ENCODE data around the gene SRD5A1.
A peak's percentile ranks its signal among the peaks of the same experiment; 100 is the strongest.

Gene SRD5A1

GRCh38 chr5:6592601-6593000, 40.6 kb upstream of the SRD5A1 start:
- Histone ChIP-seq H3K4me1 (ENCODE audit: control insufficient read depth in 5 of 5, insufficient read depth in 5 of 5, low read length in 5 of 5) (peaks cover 0 to 2% (median 0%) of the 10 kb centered on the region in 5 donors), H3K9ac (ENCODE audit: low read length in 5 of 5) (no peak overlapping the region), H3K9me3 (ENCODE audit: control insufficient read depth in 5 of 5, low read length in 5 of 5) (no peaks in the 10 kb centered on the region)

GRCh38 chr5:6593148-6594016, 39.9 kb upstream of the SRD5A1 start:
- Histone ChIP-seq H3K9me3 (ENCODE audit: control insufficient read depth in 5 of 5, low read length in 5 of 5) (no peaks in the 10 kb centered on the region), H3K4me3 (ENCODE audit: low read depth in 1 of 5, low read length in 5 of 5) (no peak overlapping the region), H3K27ac (ENCODE audit: low read depth, low read length) (no peak overlapping the region), H3K4me1 (ENCODE audit: control insufficient read depth in 5 of 5, insufficient read depth in 5 of 5, low read length in 5 of 5) (peaks cover 0 to 9% (median 3%) of the 10 kb centered on the region in 5 donors), H3K36me3 (ENCODE audit: control insufficient read depth in 5 of 5, insufficient read depth in 5 of 5, low read length in 5 of 5) (peaks cover 0 to 29% (median 14%) of the 10 kb centered on the region in 5 donors), H3K9ac (ENCODE audit: low read length in 5 of 5) (no peak overlapping the region), H3K27me3 (ENCODE audit: control insufficient read depth in 5 of 5, insufficient read depth in 4 of 5, low read length in 5 of 5) (no peaks in the 10 kb centered on the region)

More at GRCh38 chr5:6592601-6593000, 40.6 kb upstream of the SRD5A1 start:
- H3K36me3 ChIP-seq (ENCODE audit: control insufficient read depth in 5 of 5, insufficient read depth in 5 of 5, low read length in 5 of 5): peaks cover 0 to 21% (median 12%) of the 10 kb centered on the region in 5 donors
- H3K27ac ChIP-seq (ENCODE audit: low read depth, low read length): no peak overlapping the region
- no peak overlapping the region for H3K4me3 ChIP-seq (ENCODE audit: low read depth in 1 of 5, low read length in 5 of 5)
- no peaks in the 10 kb centered on the region for H3K27me3 ChIP-seq (ENCODE audit: control insufficient read depth in 5 of 5, insufficient read depth in 4 of 5, low read length in 5 of 5)

- Histone ChIP-seq H3K4me3 (ENCODE audit: low read depth in 1 of 5, low read length in 5 of 5) (no peak overlapping the region), H3K27me3 (ENCODE audit: control insufficient read depth in 5 of 5, insufficient read depth in 4 of 5, low read length in 5 of 5) (no peaks in the 10 kb centered on the region), H3K4me1 (ENCODE audit: control insufficient read depth in 5 of 5, insufficient read depth in 5 of 5, low read length in 5 of 5) (peaks cover 0 to 14% (median 8%) of the 10 kb centered on the region in 5 donors), H3K36me3 (ENCODE audit: control insufficient read depth in 5 of 5, insufficient read depth in 5 of 5, low read length in 5 of 5) (peaks cover 0 to 36% (median 20%) of the 10 kb centered on the region in 5 donors), H3K9me3 (ENCODE audit: control insufficient read depth in 5 of 5, low read length in 5 of 5) (no peaks in the 10 kb centered on the region), H3K27ac (ENCODE audit: low read depth, low read length) (no peak overlapping the region), H3K9ac (ENCODE audit: low read length in 5 of 5) (no peak overlapping the region)
Measured at GRCh38 chr5:6594066-6594465, 39.2 kb upstream of the SRD5A1 start.

- Histone ChIP-seq H3K9ac (ENCODE audit: low read length in 5 of 5) (no peak overlapping the region), H3K27me3 (ENCODE audit: control insufficient read depth in 5 of 5, insufficient read depth in 4 of 5, low read length in 5 of 5) (no peaks in the 10 kb centered on the region)
Measured at GRCh38 chr5:6595405-6595804, 37.8 kb upstream of the SRD5A1 start.

GRCh38 chr5:6596388-6596787, 36.9 kb upstream of the SRD5A1 start:
- peaks cover 0 to 55% (median 41%) of the 10 kb centered on the region in 5 donors for H3K36me3 ChIP-seq (ENCODE audit: control insufficient read depth in 5 of 5, insufficient read depth in 5 of 5, low read length in 5 of 5)
- H3K4me1 ChIP-seq (ENCODE audit: control insufficient read depth in 5 of 5, insufficient read depth in 5 of 5, low read length in 5 of 5): peaks cover 0 to 14% (median 8%) of the 10 kb centered on the region in 5 donors
- no peaks in the 10 kb centered on the region for H3K9me3 ChIP-seq (ENCODE audit: control insufficient read depth in 5 of 5, low read length in 5 of 5)
- no peak overlapping the region for H3K9ac ChIP-seq (ENCODE audit: low read length in 5 of 5)
- H3K4me3 ChIP-seq (ENCODE audit: low read depth in 1 of 5, low read length in 5 of 5): no peak overlapping the region
- H3K27me3 ChIP-seq (ENCODE audit: control insufficient read depth in 5 of 5, insufficient read depth in 4 of 5, low read length in 5 of 5): no peaks in the 10 kb centered on the region
- H3K27ac ChIP-seq (ENCODE audit: low read depth, low read length): no peak overlapping the region

More at GRCh38 chr5:6595405-6595804, 37.8 kb upstream of the SRD5A1 start:
- Histone ChIP-seq H3K4me3 (ENCODE audit: low read depth in 1 of 5, low read length in 5 of 5) (no peak overlapping the region), H3K36me3 (ENCODE audit: control insufficient read depth in 5 of 5, insufficient read depth in 5 of 5, low read length in 5 of 5) (peaks cover 0 to 48% (median 31%) of the 10 kb centered on the region in 5 donors), H3K9me3 (ENCODE audit: control insufficient read depth in 5 of 5, low read length in 5 of 5) (no peaks in the 10 kb centered on the region), H3K27ac (ENCODE audit: low read depth, low read length) (no peak overlapping the region), H3K4me1 (ENCODE audit: control insufficient read depth in 5 of 5, insufficient read depth in 5 of 5, low read length in 5 of 5) (peaks cover 0 to 14% (median 8%) of the 10 kb centered on the region in 5 donors)

GRCh38 chr5:6597557-6597956, 35.7 kb upstream of the SRD5A1 start:
- H3K4me1 ChIP-seq (ENCODE audit: control insufficient read depth in 5 of 5, insufficient read depth in 5 of 5, low read length in 5 of 5): peaks cover 0 to 14% (median 8%) of the 10 kb centered on the region in 5 donors
- peak overlapping the region; percentile 50 for H3K27ac ChIP-seq (ENCODE audit: low read depth, low read length)
- H3K27me3 ChIP-seq (ENCODE audit: control insufficient read depth in 5 of 5, insufficient read depth in 4 of 5, low read length in 5 of 5): no peaks in the 10 kb centered on the region
- H3K4me3 ChIP-seq (ENCODE audit: low read depth in 1 of 5, low read length in 5 of 5): no peak overlapping the region
- H3K9me3 ChIP-seq (ENCODE audit: control insufficient read depth in 5 of 5, low read length in 5 of 5): no peaks in the 10 kb centered on the region
- H3K36me3 ChIP-seq (ENCODE audit: control insufficient read depth in 5 of 5, insufficient read depth in 5 of 5, low read length in 5 of 5): peaks cover 6 to 67% (median 52%) of the 10 kb centered on the region in 5 donors
- H3K9ac ChIP-seq (ENCODE audit: low read length in 5 of 5): no peak overlapping the region

- H3K4me1 ChIP-seq (ENCODE audit: control insufficient read depth in 5 of 5, insufficient read depth in 5 of 5, low read length in 5 of 5): peaks cover 0 to 14% (median 8%) of the 10 kb centered on the region in 5 donors
- no peaks in the 10 kb centered on the region for H3K9me3 ChIP-seq (ENCODE audit: control insufficient read depth in 5 of 5, low read length in 5 of 5)
- H3K27ac ChIP-seq (ENCODE audit: low read depth, low read length): peak overlapping the region; percentile 35
- H3K9ac ChIP-seq (ENCODE audit: low read length in 5 of 5): no peak overlapping the region
- H3K4me3 ChIP-seq (ENCODE audit: low read depth in 1 of 5, low read length in 5 of 5): no peak overlapping the region
- H3K36me3 ChIP-seq (ENCODE audit: control insufficient read depth in 5 of 5, insufficient read depth in 5 of 5, low read length in 5 of 5): peaks cover 10 to 76% (median 60%) of the 10 kb centered on the region in 5 donors
- no peaks in the 10 kb centered on the region for H3K27me3 ChIP-seq (ENCODE audit: control insufficient read depth in 5 of 5, insufficient read depth in 4 of 5, low read length in 5 of 5)
Measured at GRCh38 chr5:6598351-6598900, 34.8 kb upstream of the SRD5A1 start.

- peaks cover 10 to 89% (median 73%) of the 10 kb centered on the region in 5 donors for H3K36me3 ChIP-seq (ENCODE audit: control insufficient read depth in 5 of 5, insufficient read depth in 5 of 5, low read length in 5 of 5)
- no peaks in the 10 kb centered on the region for H3K27me3 ChIP-seq (ENCODE audit: control insufficient read depth in 5 of 5, insufficient read depth in 4 of 5, low read length in 5 of 5)
- H3K27ac ChIP-seq (ENCODE audit: low read depth, low read length): no peak overlapping the region
- H3K4me3 ChIP-seq (ENCODE audit: low read depth in 1 of 5, low read length in 5 of 5): no peak overlapping the region
- H3K4me1 ChIP-seq (ENCODE audit: control insufficient read depth in 5 of 5, insufficient read depth in 5 of 5, low read length in 5 of 5): peaks cover 0 to 14% (median 8%) of the 10 kb centered on the region in 5 donors
- H3K9ac ChIP-seq (ENCODE audit: low read length in 5 of 5): no peak overlapping the region
- H3K9me3 ChIP-seq (ENCODE audit: control insufficient read depth in 5 of 5, low read length in 5 of 5): no peaks in the 10 kb centered on the region
Measured at GRCh38 chr5:6599739-6600138, 33.5 kb upstream of the SRD5A1 start.

- peaks cover 0 to 14% (median 8%) of the 10 kb centered on the region in 5 donors for H3K4me1 ChIP-seq (ENCODE audit: control insufficient read depth in 5 of 5, insufficient read depth in 5 of 5, low read length in 5 of 5)
- H3K9ac ChIP-seq (ENCODE audit: low read length in 5 of 5): no peak overlapping the region
- no peak overlapping the region for H3K4me3 ChIP-seq (ENCODE audit: low read depth in 1 of 5, low read length in 5 of 5)
- no peak overlapping the region for H3K27ac ChIP-seq (ENCODE audit: low read depth, low read length)
- H3K36me3 ChIP-seq (ENCODE audit: control insufficient read depth in 5 of 5, insufficient read depth in 5 of 5, low read length in 5 of 5): peaks cover 16 to 97% (median 87%) of the 10 kb centered on the region in 5 donors
- H3K27me3 ChIP-seq (ENCODE audit: control insufficient read depth in 5 of 5, insufficient read depth in 4 of 5, low read length in 5 of 5): no peaks in the 10 kb centered on the region
- no peaks in the 10 kb centered on the region for H3K9me3 ChIP-seq (ENCODE audit: control insufficient read depth in 5 of 5, low read length in 5 of 5)
Measured at GRCh38 chr5:6601271-6601670, 32.0 kb upstream of the SRD5A1 start.

- Histone ChIP-seq H3K9ac (ENCODE audit: low read length in 5 of 5) (no peak overlapping the region), H3K9me3 (ENCODE audit: control insufficient read depth in 5 of 5, low read length in 5 of 5) (no peaks in the 10 kb centered on the region), H3K27ac (ENCODE audit: low read depth, low read length) (no peak overlapping the region), H3K27me3 (ENCODE audit: control insufficient read depth in 5 of 5, insufficient read depth in 4 of 5, low read length in 5 of 5) (no peaks in the 10 kb centered on the region), H3K4me3 (ENCODE audit: low read depth in 1 of 5, low read length in 5 of 5) (no peak overlapping the region), H3K4me1 (ENCODE audit: control insufficient read depth in 5 of 5, insufficient read depth in 5 of 5, low read length in 5 of 5) (peaks cover 0 to 14% (median 8%) of the 10 kb centered on the region in 5 donors), H3K36me3 (ENCODE audit: control insufficient read depth in 5 of 5, insufficient read depth in 5 of 5, low read length in 5 of 5) (peaks cover 19 to 96% (median 84%) of the 10 kb centered on the region in 5 donors)
Measured at GRCh38 chr5:6601816-6602215, 31.4 kb upstream of the SRD5A1 start.
